ENCODE results near the gene NOSTRIN. TPM values are rescaled to one million over a fixed set of nuclear protein-coding genes. Genes with fewer than 3 reads are reported as not detected.

The NOSTRIN gene
- total RNA-seq, 1 experiment from 2014 or later = 0.68 TPM

DNA sequence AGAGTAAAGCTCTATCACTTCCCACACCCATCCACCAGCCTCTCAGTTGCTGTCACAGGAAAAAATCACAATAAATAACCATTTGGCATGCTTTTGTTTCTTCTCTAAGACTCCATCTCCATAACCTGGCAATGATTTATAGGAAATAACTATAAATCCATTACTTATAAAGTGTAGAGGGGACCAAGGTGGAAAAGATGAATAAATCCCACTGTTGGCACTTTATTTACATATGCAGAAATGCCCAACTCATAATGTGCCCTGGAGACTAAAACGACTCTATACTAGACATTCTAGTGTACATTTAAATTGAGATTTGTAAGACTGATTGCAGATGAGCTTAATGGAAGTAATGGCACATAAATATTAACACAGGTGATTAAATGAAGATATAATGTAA lies 7.5 kb upstream of the NOSTRIN start:
- TF ChIP-seq EZH2 (IDR thresholded peaks at IDR 0.05; ENCODE audit: low read depth) = no peak
- TF ChIP-seq, protein P1, sequence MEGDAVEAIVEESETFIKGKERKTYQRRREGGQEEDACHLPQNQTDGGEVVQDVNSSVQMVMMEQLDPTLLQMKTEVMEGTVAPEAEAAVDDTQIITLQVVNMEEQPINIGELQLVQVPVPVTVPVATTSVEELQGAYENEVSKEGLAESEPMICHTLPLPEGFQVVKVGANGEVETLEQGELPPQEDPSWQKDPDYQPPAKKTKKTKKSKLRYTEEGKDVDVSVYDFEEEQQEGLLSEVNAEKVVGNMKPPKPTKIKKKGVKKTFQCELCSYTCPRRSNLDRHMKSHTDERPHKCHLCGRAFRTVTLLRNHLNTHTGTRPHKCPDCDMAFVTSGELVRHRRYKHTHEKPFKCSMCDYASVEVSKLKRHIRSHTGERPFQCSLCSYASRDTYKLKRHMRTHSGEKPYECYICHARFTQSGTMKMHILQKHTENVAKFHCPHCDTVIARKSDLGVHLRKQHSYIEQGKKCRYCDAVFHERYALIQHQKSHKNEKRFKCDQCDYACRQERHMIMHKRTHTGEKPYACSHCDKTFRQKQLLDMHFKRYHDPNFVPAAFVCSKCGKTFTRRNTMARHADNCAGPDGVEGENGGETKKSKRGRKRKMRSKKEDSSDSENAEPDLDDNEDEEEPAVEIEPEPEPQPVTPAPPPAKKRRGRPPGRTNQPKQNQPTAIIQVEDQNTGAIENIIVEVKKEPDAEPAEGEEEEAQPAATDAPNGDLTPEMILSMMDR (conservative IDR thresholded peaks at IDR 0.05) = no peak
- BruUV-seq (replicated peaks) = no TSS peak
- Histone ChIP-seq H3K4me2 (no peak overlapping the region), H4K20me1 (ENCODE audit: insufficient read depth) (no peaks in the 10 kb centered on the region), H3K27ac (no peak overlapping the region), H3K4me1 (replicated peaks; ENCODE audit: insufficient read depth) (no peaks in the 10 kb centered on the region), H3K36me3 (ENCODE audit: low read depth) (no peaks in the 10 kb centered on the region), H3K9me2 (ENCODE audit: insufficient read depth) (no peaks in the 10 kb centered on the region), H3K9me3 (ENCODE audit: insufficient read depth, low read depth) (no peaks in the 10 kb centered on the region), H3K79me2 (ENCODE audit: low read depth) (no peaks in the 10 kb centered on the region), H3K4me3 (no peak overlapping the region), H2AFZ (no peak overlapping the region), H3K27me3 (ENCODE audit: insufficient read depth, low read depth) (no peaks in the 10 kb centered on the region), H3F3A (ENCODE audit: insufficient read depth, low read depth) (no peaks in the 10 kb centered on the region)
- intact Hi-C loops (cut with micrococcal nuclease; ENCODE audit: unreplicated experiment) = no loop called here
- ChIA-PET POLR2A (ENCODE audit: unreplicated experiment) (no interaction called here), CTCF (no interaction called here)
- no peak for DNase-seq

DNA sequence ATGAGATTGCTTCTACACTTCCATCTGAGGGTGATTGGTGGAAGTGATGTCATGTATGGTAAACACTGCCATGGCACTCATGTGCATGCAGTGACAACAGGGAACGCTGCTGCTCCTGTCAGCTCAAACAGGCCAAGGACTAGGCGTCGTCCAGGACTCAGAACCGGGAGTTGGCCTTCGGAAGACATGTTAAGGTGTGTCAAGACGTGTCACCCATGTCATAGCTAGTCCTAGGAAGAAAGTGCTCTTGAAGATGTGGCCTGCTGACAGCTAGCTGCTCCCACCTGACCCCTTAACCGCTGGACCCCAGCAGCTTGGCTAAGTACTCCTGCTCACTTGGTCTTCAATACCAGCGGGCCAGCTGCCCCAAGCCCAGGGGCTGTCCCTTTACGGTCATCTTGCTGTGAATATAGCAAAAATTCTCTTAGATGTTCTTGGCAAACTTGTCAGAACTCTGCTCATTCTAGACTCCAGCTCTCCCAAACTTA lies 6.3 kb upstream of the NOSTRIN start:
- Histone ChIP-seq H3K9me3 (ENCODE audit: insufficient read depth, low read depth) (no peaks in the 10 kb centered on the region), H3K4me2 (no peak overlapping the region), H3F3A (ENCODE audit: insufficient read depth, low read depth) (no peaks in the 10 kb centered on the region), H3K27ac (no peak overlapping the region), H3K4me3 (no peak overlapping the region), H2AFZ (no peak overlapping the region), H3K27me3 (ENCODE audit: insufficient read depth, low read depth) (no peaks in the 10 kb centered on the region), H4K20me1 (ENCODE audit: insufficient read depth) (no peaks in the 10 kb centered on the region), H3K9me2 (ENCODE audit: insufficient read depth) (no peaks in the 10 kb centered on the region), H3K4me1 (replicated peaks; ENCODE audit: insufficient read depth) (no peaks in the 10 kb centered on the region), H3K36me3 (ENCODE audit: low read depth) (no peaks in the 10 kb centered on the region), H3K79me2 (ENCODE audit: low read depth) (no peaks in the 10 kb centered on the region)
- no peak for TF ChIP-seq EZH2 (IDR thresholded peaks at IDR 0.05; ENCODE audit: low read depth)
- TF ChIP-seq, protein P1 (conservative IDR thresholded peaks at IDR 0.05) = no peak
- intact Hi-C loops (cut with micrococcal nuclease; ENCODE audit: unreplicated experiment) = no loop called here
- CTCF ChIA-PET = no interaction called here
- DNase-seq = no peak
- POLR2A ChIA-PET (ENCODE audit: unreplicated experiment) = no interaction called here
- no TSS peak for BruUV-seq (replicated peaks)

DNA sequence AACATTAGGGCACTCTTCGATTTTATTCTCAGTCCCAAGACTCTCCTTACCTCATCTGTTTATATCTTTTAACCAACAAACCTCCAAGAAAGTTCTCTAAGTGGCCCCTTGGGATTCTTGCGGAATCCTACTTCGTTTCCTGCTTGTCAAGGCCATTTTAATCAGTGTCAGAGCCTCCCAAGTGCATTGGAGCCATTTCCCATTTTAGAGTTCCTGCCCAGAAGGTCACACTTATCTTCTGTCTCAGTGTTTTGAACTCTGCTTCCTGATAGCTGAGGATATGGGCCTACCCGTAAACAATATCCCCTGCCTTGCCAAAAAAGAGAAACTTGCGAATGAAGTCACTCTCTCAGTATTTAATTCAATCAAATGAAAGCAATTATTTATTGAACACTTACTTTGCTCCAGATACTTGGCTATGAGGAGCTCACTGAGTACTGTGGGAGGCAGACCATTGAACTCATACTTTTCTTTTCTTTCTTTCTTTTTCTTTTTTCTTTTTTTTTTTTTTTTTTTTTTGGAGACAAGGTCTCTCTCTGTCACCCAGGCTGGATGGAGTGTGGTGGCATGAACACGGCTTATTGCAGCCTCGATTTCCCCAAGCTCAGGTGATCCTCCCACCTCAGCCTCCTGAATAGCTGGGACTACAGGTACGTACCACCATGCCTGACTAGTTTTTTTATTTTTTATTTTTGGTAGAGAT lies 5.7 kb upstream of the NOSTRIN start:
- Histone ChIP-seq H3F3A (ENCODE audit: insufficient read depth, low read depth) (no peaks in the 10 kb centered on the region), H3K4me2 (no peak overlapping the region), H3K4me3 (no peak overlapping the region), H2AFZ (no peak overlapping the region), H3K9me2 (ENCODE audit: insufficient read depth) (no peaks in the 10 kb centered on the region), H3K79me2 (ENCODE audit: low read depth) (no peaks in the 10 kb centered on the region), H3K36me3 (ENCODE audit: low read depth) (no peaks in the 10 kb centered on the region), H3K27me3 (ENCODE audit: insufficient read depth, low read depth) (no peaks in the 10 kb centered on the region), H4K20me1 (ENCODE audit: insufficient read depth) (no peaks in the 10 kb centered on the region), H3K4me1 (replicated peaks; ENCODE audit: insufficient read depth) (no peaks in the 10 kb centered on the region), H3K27ac (no peak overlapping the region), H3K9me3 (ENCODE audit: insufficient read depth, low read depth) (no peaks in the 10 kb centered on the region)
- TF ChIP-seq, protein P1 (conservative IDR thresholded peaks at IDR 0.05) = no peak
- TF ChIP-seq EZH2 (IDR thresholded peaks at IDR 0.05; ENCODE audit: low read depth) = no peak
- CTCF ChIA-PET = interaction anchor here (0.7 kb wide), 1 partner anchor 480 kb away, joined by 3 read pairs; no protein-coding TSS in a partner anchor
- POLR2A ChIA-PET (ENCODE audit: unreplicated experiment) = no interaction called here
- intact Hi-C loops (cut with micrococcal nuclease; ENCODE audit: unreplicated experiment) = no loop called here
- no peak for DNase-seq
- no TSS peak for BruUV-seq (replicated peaks)
